Thyroid gland (tissue), 4 donors: ENCODE results near the gene FGF2. TPM values are rescaled to one million over a fixed set of nuclear protein-coding genes. Genes with fewer than 3 reads are reported as not detected.
A peak's percentile ranks its signal among the peaks of the same experiment; 100 is the strongest.

Experiments
- DNase-seq, 2 donors: peaks; one replicate each; pipeline ENCODE4 v3.0.0-alpha.2; 2019
- H3K27ac ChIP-seq, 3 donors: fragments of 200-600 bp; sonication (generic); 1 replicate in 2 of 3; 2 replicates in 1 of 3; pipeline ENCODE4 v1.5.1; 2016 to 2019; ENCODE audit warnings: mild to moderate bottlenecking in 1 of 3, moderate library complexity in 1 of 3
- H3K27me3 ChIP-seq: fragments of 200-600 bp; sonication (generic); one replicate; pipeline ENCODE4 v1.5.1; 2019
- H3K36me3 ChIP-seq, 2 donors: fragments of 200-600 bp; sonication (generic); one replicate each; pipeline ENCODE4 v1.5.1; 2016 to 2019
- H3K4me1 ChIP-seq, 2 donors: fragments of 200-600 bp; sonication (generic); one replicate each; pipeline ENCODE4 v1.5.1; 2017 to 2019
- H3K4me3 ChIP-seq, 3 donors: fragments of 200-600 bp; sonication (generic); replicated peaks in 1 of 3; 1 replicate in 2 of 3; 2 replicates in 1 of 3; pipeline ENCODE4 v1.5.1; 2016; ENCODE audit warnings: mild to moderate bottlenecking in 1 of 3
- H3K9me3 ChIP-seq: fragments of 200-600 bp; sonication (generic); one replicate; pipeline ENCODE4 v1.5.1; 2017
- POLR2A ChIP-seq, 2 donors: fragments of 450-650 bp; IDR thresholded peaks; one replicate each; pipeline ENCODE4 v1.6.1; 2017; ENCODE audit warnings: antibody characterized with exemption in 2 of 2, mild to moderate bottlenecking in 2 of 2, moderate library complexity in 1 of 2
- WGBS, 2 donors: methylation state at CpG; one replicate each; pipeline ENCODE4 v1.1.5; 2017; 5-methylcytosine and 5-hydroxymethylcytosine counted together
- intact Hi-C: fragments of 100-400 bp; cut with DNase I; formaldehyde crosslinking; loops from one replicate; pipeline ENCODE4 v1.15.1; 2023
- total RNA-seq, 4 donors: library from RNA; depleted of rRNA; stranded (reverse); fragments of >200 nt; gene quantifications; one replicate each; pipeline ENCODE4 v1.2.3, GENCODE V29; 2016
- TF ChIP-seq, protein P1 (sequence below), 6 experiments: fragments of 200-600 bp in 3 of 6; fragments of 450-650 bp in 3 of 6; sonication (generic) in 3 of 6; IDR thresholded peaks; one replicate each; pipeline ENCODE4 v1.5.1; 2016 to 2019; ENCODE audit warnings: antibody characterized with exemption in 6 of 6, mild to moderate bottlenecking in 2 of 6, inconsistent platforms in 1 of 6, moderate library complexity in 1 of 6

The FGF2 gene
- 1 to 10 TPM; 3.0 to 8.9 (median 3.5) TPM for total RNA-seq

DNA sequence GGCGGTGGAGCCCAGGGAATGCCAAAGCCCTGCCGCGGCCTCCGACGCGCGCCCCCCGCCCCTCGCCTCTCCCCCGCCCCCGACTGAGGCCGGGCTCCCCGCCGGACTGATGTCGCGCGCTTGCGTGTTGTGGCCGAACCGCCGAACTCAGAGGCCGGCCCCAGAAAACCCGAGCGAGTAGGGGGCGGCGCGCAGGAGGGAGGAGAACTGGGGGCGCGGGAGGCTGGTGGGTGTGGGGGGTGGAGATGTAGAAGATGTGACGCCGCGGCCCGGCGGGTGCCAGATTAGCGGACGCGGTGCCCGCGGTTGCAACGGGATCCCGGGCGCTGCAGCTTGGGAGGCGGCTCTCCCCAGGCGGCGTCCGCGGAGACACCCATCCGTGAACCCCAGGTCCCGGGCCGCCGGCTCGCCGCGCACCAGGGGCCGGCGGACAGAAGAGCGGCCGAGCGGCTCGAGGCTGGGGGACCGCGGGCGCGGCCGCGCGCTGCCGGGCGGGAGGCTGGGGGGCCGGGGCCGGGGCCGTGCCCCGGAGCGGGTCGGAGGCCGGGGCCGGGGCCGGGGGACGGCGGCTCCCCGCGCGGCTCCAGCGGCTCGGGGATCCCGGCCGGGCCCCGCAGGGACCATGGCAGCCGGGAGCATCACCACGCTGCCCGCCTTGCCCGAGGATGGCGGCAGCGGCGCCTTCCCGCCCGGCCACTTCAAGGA lies at the start of gene FGF2:
Gene FGF2 (plus strand): TSS at position 279 of the 705 bp plus-strand sequence. CDS start 344 bp downstream, at position 623.
- peaks cover 0 to 5% of the 10 kb centered on the region in 2 donors for H3K4me1 ChIP-seq
- 0 to 1% methylated on average over 6 to 24 of the region's 97 CpGs for WGBS, 2 donors
- H3K27ac ChIP-seq: peak within 1 kb of the TSS; percentile 32 to 68 (median 62)
- H3K36me3 ChIP-seq: no peaks in the 10 kb centered on the region
- no peaks in the 10 kb centered on the region for H3K9me3 ChIP-seq
- no peak for TF ChIP-seq POLR2A (IDR thresholded peaks at IDR 0.05)
- TF ChIP-seq, protein P1, sequence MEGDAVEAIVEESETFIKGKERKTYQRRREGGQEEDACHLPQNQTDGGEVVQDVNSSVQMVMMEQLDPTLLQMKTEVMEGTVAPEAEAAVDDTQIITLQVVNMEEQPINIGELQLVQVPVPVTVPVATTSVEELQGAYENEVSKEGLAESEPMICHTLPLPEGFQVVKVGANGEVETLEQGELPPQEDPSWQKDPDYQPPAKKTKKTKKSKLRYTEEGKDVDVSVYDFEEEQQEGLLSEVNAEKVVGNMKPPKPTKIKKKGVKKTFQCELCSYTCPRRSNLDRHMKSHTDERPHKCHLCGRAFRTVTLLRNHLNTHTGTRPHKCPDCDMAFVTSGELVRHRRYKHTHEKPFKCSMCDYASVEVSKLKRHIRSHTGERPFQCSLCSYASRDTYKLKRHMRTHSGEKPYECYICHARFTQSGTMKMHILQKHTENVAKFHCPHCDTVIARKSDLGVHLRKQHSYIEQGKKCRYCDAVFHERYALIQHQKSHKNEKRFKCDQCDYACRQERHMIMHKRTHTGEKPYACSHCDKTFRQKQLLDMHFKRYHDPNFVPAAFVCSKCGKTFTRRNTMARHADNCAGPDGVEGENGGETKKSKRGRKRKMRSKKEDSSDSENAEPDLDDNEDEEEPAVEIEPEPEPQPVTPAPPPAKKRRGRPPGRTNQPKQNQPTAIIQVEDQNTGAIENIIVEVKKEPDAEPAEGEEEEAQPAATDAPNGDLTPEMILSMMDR (IDR thresholded peaks at IDR 0.05): no peak
- intact Hi-C loops: no loop called here
- DNase-seq: peak; percentile 40 to 53
- H3K27me3 ChIP-seq: no peaks in the 10 kb centered on the region
- peak within 1 kb of the TSS; percentile 29 to 57 (median 44) for H3K4me3 ChIP-seq

- H3K4me3 ChIP-seq: no peak overlapping the region
- no peak for DNase-seq
- no peaks in the 10 kb centered on the region for H3K9me3 ChIP-seq
- WGBS, 2 donors: 87% methylated on average over 4 of the region's 4 CpGs
- H3K36me3 ChIP-seq: no peaks in the 10 kb centered on the region
- no peak overlapping the region for H3K27ac ChIP-seq
- no peaks in the 10 kb centered on the region for H3K27me3 ChIP-seq
- H3K4me1 ChIP-seq: no peaks in the 10 kb centered on the region
- intact Hi-C loops: no loop called here
- no peak for TF ChIP-seq POLR2A (IDR thresholded peaks at IDR 0.05)
- TF ChIP-seq, protein P1 (IDR thresholded peaks at IDR 0.05): no peak
Measured at GRCh38 chr4:122776916-122777315, 49.7 kb upstream of the FGF2 start.

DNA sequence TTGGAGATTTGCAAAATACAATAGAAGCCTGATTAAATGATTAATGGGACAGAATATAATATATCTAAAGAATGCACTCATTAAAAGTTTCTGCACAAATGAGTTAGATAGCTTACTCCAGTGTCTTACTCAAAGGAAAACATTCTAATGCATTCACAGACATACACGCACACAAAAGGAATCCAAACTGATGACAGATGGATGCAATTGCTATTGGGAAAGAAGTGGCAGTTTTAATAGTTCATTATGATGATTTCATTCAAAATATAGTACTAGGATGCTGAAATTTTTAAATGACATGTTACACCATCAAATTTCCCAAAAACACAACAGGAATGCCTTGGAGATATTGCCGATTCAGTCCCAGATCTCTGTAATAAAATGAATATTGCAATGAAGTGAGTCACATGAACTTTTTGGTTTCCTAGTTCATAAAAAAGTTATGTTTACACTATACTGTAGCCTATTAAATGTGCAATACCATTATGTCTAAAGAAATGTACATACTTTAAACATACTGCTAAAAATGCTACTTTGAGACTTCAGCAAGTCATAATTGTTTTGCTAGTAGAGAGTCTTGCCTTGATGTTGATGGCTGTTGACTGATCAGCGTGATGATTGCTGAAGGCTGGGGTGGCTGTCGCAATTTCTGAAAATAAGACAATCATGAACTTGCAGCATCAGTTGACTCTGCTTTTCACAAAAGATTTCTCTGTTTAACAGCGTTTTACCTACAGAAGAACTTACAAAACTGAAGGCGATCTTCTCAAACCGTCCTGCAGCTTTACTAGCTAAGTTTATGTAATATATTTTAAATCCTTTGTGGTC lies 48.6 kb upstream of the FGF2 start:
- WGBS, 2 donors: 91 to 93% methylated on average over 7 of the region's 7 CpGs
- intact Hi-C loops: no loop called here
- TF ChIP-seq, protein P1 (IDR thresholded peaks at IDR 0.05): no peak
- no peak for TF ChIP-seq POLR2A (IDR thresholded peaks at IDR 0.05)
- H3K4me1 ChIP-seq: peaks cover 0 to 3% of the 10 kb centered on the region in 2 donors
- no peak for DNase-seq
- H3K9me3 ChIP-seq: no peaks in the 10 kb centered on the region
- no peak overlapping the region for H3K27ac ChIP-seq
- H3K4me3 ChIP-seq: no peak overlapping the region
- no peaks in the 10 kb centered on the region for H3K27me3 ChIP-seq
- no peaks in the 10 kb centered on the region for H3K36me3 ChIP-seq

DNA sequence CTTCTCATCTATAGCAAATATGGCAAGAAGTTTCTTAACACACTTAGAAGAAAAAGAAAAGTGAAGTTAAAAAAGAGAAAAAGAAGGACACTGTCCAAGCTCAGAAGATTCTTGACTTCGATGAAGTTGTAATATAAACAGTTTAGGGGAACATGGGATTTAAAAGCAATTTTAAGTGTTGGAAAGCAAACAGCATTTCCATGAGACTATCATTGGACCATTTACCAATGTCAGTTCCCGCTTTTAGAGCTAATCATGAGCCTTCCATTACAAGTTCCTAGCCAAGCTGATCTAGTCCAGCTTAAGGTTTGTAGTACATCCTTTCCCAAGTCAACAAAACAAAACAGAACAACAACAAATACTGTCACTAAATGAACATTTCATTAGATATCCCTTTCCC lies 45.1 kb upstream of the FGF2 start:
- Histone ChIP-seq H3K36me3 (no peaks in the 10 kb centered on the region), H3K4me1 (peaks cover 2 to 14% of the 10 kb centered on the region in 2 donors), H3K27ac (no peak overlapping the region), H3K4me3 (no peak overlapping the region), H3K9me3 (no peaks in the 10 kb centered on the region), H3K27me3 (no peaks in the 10 kb centered on the region)
- TF ChIP-seq, protein P1 (IDR thresholded peaks at IDR 0.05): no peak
- TF ChIP-seq POLR2A (IDR thresholded peaks at IDR 0.05): no peak
- DNase-seq: no peak
- intact Hi-C loops: no loop called here
- WGBS, 2 donors: 67 to 80% methylated on average over 2 of the region's 2 CpGs
